Measurements from ENCODE around the gene RPS6KA2.
"Not testable (repeated sequence)": the region's sequence is repeated elsewhere in the genome, so short reads cannot be mapped to it uniquely, and the experiment has no call there.

The RPS6KA2 gene

GRCh38 chr6:166366921-166367320, 260.1 kb downstream of the RPS6KA2 start:
- no peak for DNase-seq (ENCODE audit: low spot score)

GRCh38 chr6:166365806-166366205, 261.2 kb downstream of the RPS6KA2 start:
- no peak for DNase-seq (ENCODE audit: low spot score)

- no peak for DNase-seq (ENCODE audit: low spot score)
These were observed 261.8 kb downstream of the RPS6KA2 start for GRCh38 chr6:166365221-166365620.

GRCh38 chr6:166364456-166364855, 262.6 kb downstream of the RPS6KA2 start:
- no peak for DNase-seq (ENCODE audit: low spot score)

GRCh38 chr6:166362427-166362826, 264.6 kb downstream of the RPS6KA2 start:
- not testable (repeated sequence) for DNase-seq (ENCODE audit: low spot score)

- DNase-seq (ENCODE audit: low spot score) = no peak
These were observed 266.0 kb downstream of the RPS6KA2 start for GRCh38 chr6:166361077-166361429.

GRCh38 chr6:166360243-166361076, 266.6 kb downstream of the RPS6KA2 start:
- DNase-seq (ENCODE audit: low spot score) = no peak

Data from D341Med (cell line).